Measurements from ENCODE around the gene PRR36.
A peak's percentile ranks its signal among the peaks of the same experiment; 100 is the strongest.

PRR36 gene

DNA sequence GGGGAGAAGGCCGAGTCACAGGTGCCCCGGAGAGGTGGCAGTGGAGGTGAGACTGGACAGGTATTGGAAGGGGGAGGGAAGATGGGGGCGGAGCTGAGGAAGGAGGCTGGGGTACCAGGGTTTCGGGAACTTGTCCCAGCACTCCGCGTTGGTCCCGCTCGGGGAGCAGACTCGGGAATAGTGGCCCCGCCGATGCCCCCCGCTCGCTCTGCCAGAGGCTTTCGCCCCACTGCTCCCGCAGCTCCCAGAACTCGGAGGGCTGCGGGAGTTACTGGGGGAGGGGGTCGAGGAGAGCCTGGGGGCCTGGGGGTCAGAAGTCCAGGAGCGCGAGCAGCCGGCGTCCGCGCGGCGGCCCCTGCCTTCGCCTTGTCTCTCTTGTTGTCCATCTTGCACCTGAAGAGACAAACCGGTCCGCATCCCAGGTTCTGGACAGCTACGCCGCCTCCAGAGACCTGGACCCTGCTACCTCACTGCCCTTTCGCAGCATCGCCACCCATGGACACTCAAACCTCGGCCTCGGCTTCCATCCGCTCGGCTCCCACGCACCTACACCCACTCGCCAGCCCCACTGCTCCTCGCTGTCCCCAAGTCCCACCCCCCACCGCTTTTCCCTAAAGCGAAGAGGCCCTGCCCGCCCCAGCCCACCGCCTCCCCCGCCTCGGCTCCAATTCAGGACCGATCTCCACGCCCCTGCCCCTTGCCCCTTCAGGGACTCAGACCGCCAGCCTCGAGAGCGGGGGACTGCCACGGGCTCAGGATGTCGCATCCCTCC lies 700 bp downstream of the PRR36 start:
- Histone ChIP-seq H3K36me3 (ENCODE audit: control insufficient read depth in 5 of 5, insufficient read depth in 5 of 5, low read length in 5 of 5) (no peaks in the 10 kb centered on the region), H3K4me1 (ENCODE audit: control insufficient read depth in 5 of 5, insufficient read depth in 5 of 5, low read length in 5 of 5) (peaks cover 0 to 42% (median 34%) of the 10 kb centered on the region in 5 donors), H3K27ac (ENCODE audit: low read depth, low read length) (no peak overlapping the region), H3K9me3 (ENCODE audit: control insufficient read depth in 5 of 5, low read length in 5 of 5) (no peaks in the 10 kb centered on the region), H3K27me3 (ENCODE audit: control insufficient read depth in 5 of 5, insufficient read depth in 4 of 5, low read length in 5 of 5) (peaks cover 23 to 31% (median 26%) of the 10 kb centered on the region in 5 donors), H3K9ac (ENCODE audit: low read length in 5 of 5) (no peak overlapping the region), H3K4me3 (ENCODE audit: low read depth in 1 of 5, low read length in 5 of 5) (no peak overlapping the region)

GRCh38 chr19:7872306-7873204 lies 1.6 kb downstream of the PRR36 start:
- H3K4me3 ChIP-seq (ENCODE audit: low read depth in 1 of 5, low read length in 5 of 5) = peak overlapping the region in 2 of 5 donors; percentile 20 to 58
- H3K4me1 ChIP-seq (ENCODE audit: control insufficient read depth in 5 of 5, insufficient read depth in 5 of 5, low read length in 5 of 5) = peaks cover 0 to 45% (median 37%) of the 10 kb centered on the region in 5 donors
- no peaks in the 10 kb centered on the region for H3K36me3 ChIP-seq (ENCODE audit: control insufficient read depth in 5 of 5, insufficient read depth in 5 of 5, low read length in 5 of 5)
- no peak overlapping the region for H3K27ac ChIP-seq (ENCODE audit: low read depth, low read length)
- no peaks in the 10 kb centered on the region for H3K9me3 ChIP-seq (ENCODE audit: control insufficient read depth in 5 of 5, low read length in 5 of 5)
- H3K27me3 ChIP-seq (ENCODE audit: control insufficient read depth in 5 of 5, insufficient read depth in 4 of 5, low read length in 5 of 5) = peaks cover 24 to 34% (median 27%) of the 10 kb centered on the region in 5 donors
- no peak overlapping the region for H3K9ac ChIP-seq (ENCODE audit: low read length in 5 of 5)

DNA sequence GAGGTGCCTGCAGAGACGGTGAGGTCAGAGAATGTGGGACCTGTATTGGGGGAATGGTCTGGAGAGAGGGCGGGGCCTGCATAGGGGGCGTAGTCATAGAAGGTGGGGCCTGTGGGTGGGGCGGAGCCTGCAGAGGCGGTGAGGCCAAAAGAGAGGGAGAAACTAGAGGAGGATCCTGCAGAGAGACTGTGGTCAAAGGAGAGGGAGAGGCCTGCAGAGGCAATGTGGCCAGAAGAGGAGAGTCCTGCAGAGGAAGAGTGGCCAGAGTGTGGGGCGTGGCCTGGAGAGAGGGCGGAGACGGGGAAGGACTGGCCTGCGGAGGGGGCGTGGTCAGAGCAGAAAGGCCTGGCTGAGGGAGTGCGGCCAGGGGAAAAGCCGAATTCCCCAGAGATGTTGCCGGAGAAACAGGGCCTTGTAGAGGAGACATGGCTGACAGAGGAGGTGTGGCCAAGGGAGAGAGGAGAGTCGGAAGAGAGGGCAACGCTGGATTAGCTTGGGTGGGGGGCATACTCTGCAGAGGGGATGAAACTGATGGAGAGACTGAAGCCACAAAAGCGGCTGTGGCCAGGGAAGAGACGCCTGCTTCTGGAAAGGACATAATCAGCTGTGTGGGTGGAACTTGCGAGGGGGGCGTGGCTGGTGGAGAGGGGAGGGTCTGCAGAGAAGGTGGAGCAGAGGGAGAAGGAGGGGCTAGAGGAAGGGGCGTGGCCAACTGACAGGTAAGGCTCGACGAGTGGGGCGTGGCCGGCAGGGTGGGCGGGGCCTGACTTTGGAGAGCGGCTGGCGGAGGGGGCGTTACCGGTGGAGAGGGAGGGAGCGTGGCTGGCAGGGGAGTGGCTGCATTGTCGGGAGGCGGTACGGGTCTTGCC lies 2.5 kb downstream of the PRR36 start:
- Histone ChIP-seq H3K4me3 (ENCODE audit: low read depth in 1 of 5, low read length in 5 of 5) (peak overlapping the region; percentile 20 to 68 (median 58)), H3K27ac (ENCODE audit: low read depth, low read length) (no peak overlapping the region), H3K27me3 (ENCODE audit: control insufficient read depth in 5 of 5, insufficient read depth in 4 of 5, low read length in 5 of 5) (peaks cover 28 to 42% (median 34%) of the 10 kb centered on the region in 5 donors), H3K9me3 (ENCODE audit: control insufficient read depth in 5 of 5, low read length in 5 of 5) (no peaks in the 10 kb centered on the region), H3K4me1 (ENCODE audit: control insufficient read depth in 5 of 5, insufficient read depth in 5 of 5, low read length in 5 of 5) (peaks cover 0 to 45% (median 37%) of the 10 kb centered on the region in 5 donors), H3K9ac (ENCODE audit: low read length in 5 of 5) (no peak overlapping the region), H3K36me3 (ENCODE audit: control insufficient read depth in 5 of 5, insufficient read depth in 5 of 5, low read length in 5 of 5) (no peaks in the 10 kb centered on the region)

GRCh38 chr19:7870571-7871436 lies 3.4 kb downstream of the PRR36 start:
- no peak overlapping the region for H3K9ac ChIP-seq (ENCODE audit: low read length in 5 of 5)
- no peak overlapping the region for H3K27ac ChIP-seq (ENCODE audit: low read depth, low read length)
- no peaks in the 10 kb centered on the region for H3K36me3 ChIP-seq (ENCODE audit: control insufficient read depth in 5 of 5, insufficient read depth in 5 of 5, low read length in 5 of 5)
- no peak overlapping the region for H3K4me3 ChIP-seq (ENCODE audit: low read depth in 1 of 5, low read length in 5 of 5)
- peaks cover 0 to 45% (median 37%) of the 10 kb centered on the region in 5 donors for H3K4me1 ChIP-seq (ENCODE audit: control insufficient read depth in 5 of 5, insufficient read depth in 5 of 5, low read length in 5 of 5)
- peaks cover 28 to 43% (median 37%) of the 10 kb centered on the region in 5 donors for H3K27me3 ChIP-seq (ENCODE audit: control insufficient read depth in 5 of 5, insufficient read depth in 4 of 5, low read length in 5 of 5)
- H3K9me3 ChIP-seq (ENCODE audit: control insufficient read depth in 5 of 5, low read length in 5 of 5) = no peaks in the 10 kb centered on the region

DNA sequence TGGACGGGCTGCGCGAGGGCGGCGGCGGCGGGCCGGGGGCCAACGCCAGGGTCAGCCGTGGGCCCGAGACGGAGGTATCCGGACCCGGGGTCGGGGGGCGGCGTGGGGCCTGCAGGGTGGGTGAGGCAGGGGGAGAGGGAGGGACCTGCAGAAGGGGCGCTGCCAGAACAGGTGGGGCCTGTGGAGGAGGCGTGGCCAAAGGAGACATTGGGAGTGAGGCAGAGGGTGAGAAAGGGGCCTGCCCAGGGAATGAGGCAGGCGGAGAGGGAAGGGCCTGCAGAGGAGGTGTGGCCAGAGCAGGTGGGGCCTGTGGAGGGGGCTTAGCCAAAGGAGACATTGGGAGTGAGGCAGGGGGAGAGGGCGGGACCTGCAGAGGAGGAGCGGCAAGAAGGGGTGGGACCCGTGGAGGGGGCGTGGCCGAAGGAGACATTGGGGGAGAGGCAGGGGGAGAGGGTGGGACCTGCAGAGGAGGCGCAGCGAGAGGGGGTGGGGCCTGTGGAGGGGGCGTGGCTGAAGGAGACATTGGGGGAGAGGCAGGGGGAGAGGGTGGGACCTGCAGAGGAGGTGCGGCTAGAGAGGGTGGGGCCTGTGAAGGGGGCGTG lies 4.2 kb downstream of the PRR36 start:
- H3K9me3 ChIP-seq (ENCODE audit: control insufficient read depth in 5 of 5, low read length in 5 of 5) = no peaks in the 10 kb centered on the region
- H3K9ac ChIP-seq (ENCODE audit: low read length in 5 of 5) = no peak overlapping the region
- H3K4me1 ChIP-seq (ENCODE audit: control insufficient read depth in 5 of 5, insufficient read depth in 5 of 5, low read length in 5 of 5) = peaks cover 0 to 45% (median 37%) of the 10 kb centered on the region in 5 donors
- peak overlapping the region in 3 of 5 donors; percentile 49 to 64 (median 49) for H3K4me3 ChIP-seq (ENCODE audit: low read depth in 1 of 5, low read length in 5 of 5)
- peaks cover 24 to 47% (median 45%) of the 10 kb centered on the region in 5 donors for H3K27me3 ChIP-seq (ENCODE audit: control insufficient read depth in 5 of 5, insufficient read depth in 4 of 5, low read length in 5 of 5)
- H3K36me3 ChIP-seq (ENCODE audit: control insufficient read depth in 5 of 5, insufficient read depth in 5 of 5, low read length in 5 of 5) = no peaks in the 10 kb centered on the region
- H3K27ac ChIP-seq (ENCODE audit: low read depth, low read length) = no peak overlapping the region

GRCh38 chr19:7869453-7869909 lies 4.7 kb downstream of the PRR36 start:
- no peak overlapping the region for H3K27ac ChIP-seq (ENCODE audit: low read depth, low read length)

GRCh38 chr19:7868671-7869452 lies 5.3 kb downstream of the PRR36 start:
- Histone ChIP-seq H3K4me3 (ENCODE audit: low read depth in 1 of 5, low read length in 5 of 5) (peak overlapping the region in 4 of 5 donors; percentile 42 to 64 (median 56)), H3K27me3 (ENCODE audit: control insufficient read depth in 5 of 5, insufficient read depth in 4 of 5, low read length in 5 of 5) (peaks cover 16 to 47% (median 40%) of the 10 kb centered on the region in 5 donors), H3K9ac (ENCODE audit: low read length in 5 of 5) (peak overlapping the region in 1 of 5 donors; percentile 16)

More at GRCh38 chr19:7869453-7869909, 4.7 kb downstream of the PRR36 start:
- Histone ChIP-seq H3K4me3 (ENCODE audit: low read depth in 1 of 5, low read length in 5 of 5) (peak overlapping the region in 3 of 5 donors; percentile 49 to 64 (median 62)), H3K36me3 (ENCODE audit: control insufficient read depth in 5 of 5, insufficient read depth in 5 of 5, low read length in 5 of 5) (no peaks in the 10 kb centered on the region), H3K4me1 (ENCODE audit: control insufficient read depth in 5 of 5, insufficient read depth in 5 of 5, low read length in 5 of 5) (peaks cover 0 to 42% (median 33%) of the 10 kb centered on the region in 5 donors), H3K9ac (ENCODE audit: low read length in 5 of 5) (no peak overlapping the region), H3K9me3 (ENCODE audit: control insufficient read depth in 5 of 5, low read length in 5 of 5) (no peaks in the 10 kb centered on the region), H3K27me3 (ENCODE audit: control insufficient read depth in 5 of 5, insufficient read depth in 4 of 5, low read length in 5 of 5) (peaks cover 19 to 45% (median 42%) of the 10 kb centered on the region in 5 donors)

DNA sequence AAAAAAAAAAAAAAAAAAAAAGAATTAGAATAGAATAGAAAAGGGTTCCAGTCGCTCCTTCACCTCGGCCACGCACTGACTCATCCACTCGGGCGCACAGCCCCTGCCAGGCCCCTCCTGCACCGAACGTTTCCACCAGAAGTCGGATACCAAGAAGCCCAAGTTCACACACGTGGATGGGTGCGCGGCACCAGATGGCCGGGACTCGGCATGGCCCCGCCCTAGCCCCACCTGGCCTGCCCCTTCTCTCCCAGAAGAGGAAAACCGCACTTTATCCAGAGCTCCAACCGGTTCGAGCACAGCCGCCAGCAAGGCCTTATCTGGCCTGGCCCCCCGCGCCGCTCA lies 5.9 kb downstream of the PRR36 start:
- Histone ChIP-seq H3K4me1 (ENCODE audit: control insufficient read depth in 5 of 5, insufficient read depth in 5 of 5, low read length in 5 of 5) (peaks cover 0 to 36% (median 31%) of the 10 kb centered on the region in 5 donors), H3K27me3 (ENCODE audit: control insufficient read depth in 5 of 5, insufficient read depth in 4 of 5, low read length in 5 of 5) (peaks cover 13 to 42% (median 39%) of the 10 kb centered on the region in 5 donors), H3K27ac (ENCODE audit: low read depth, low read length) (no peak overlapping the region), H3K4me3 (ENCODE audit: low read depth in 1 of 5, low read length in 5 of 5) (peak overlapping the region in 3 of 5 donors; percentile 49 to 64 (median 62)), H3K9me3 (ENCODE audit: control insufficient read depth in 5 of 5, low read length in 5 of 5) (no peaks in the 10 kb centered on the region), H3K36me3 (ENCODE audit: control insufficient read depth in 5 of 5, insufficient read depth in 5 of 5, low read length in 5 of 5) (peaks cover 0 to 3% (median 0%) of the 10 kb centered on the region in 5 donors), H3K9ac (ENCODE audit: low read length in 5 of 5) (no peak overlapping the region)

More at GRCh38 chr19:7868671-7869452, 5.3 kb downstream of the PRR36 start:
- no peaks in the 10 kb centered on the region for H3K36me3 ChIP-seq (ENCODE audit: control insufficient read depth in 5 of 5, insufficient read depth in 5 of 5, low read length in 5 of 5)
- no peak overlapping the region for H3K27ac ChIP-seq (ENCODE audit: low read depth, low read length)
- no peaks in the 10 kb centered on the region for H3K9me3 ChIP-seq (ENCODE audit: control insufficient read depth in 5 of 5, low read length in 5 of 5)
- peaks cover 0 to 37% (median 31%) of the 10 kb centered on the region in 5 donors for H3K4me1 ChIP-seq (ENCODE audit: control insufficient read depth in 5 of 5, insufficient read depth in 5 of 5, low read length in 5 of 5)
